ENCODE data around the gene CCT6B.

CCT6B gene

DNA sequence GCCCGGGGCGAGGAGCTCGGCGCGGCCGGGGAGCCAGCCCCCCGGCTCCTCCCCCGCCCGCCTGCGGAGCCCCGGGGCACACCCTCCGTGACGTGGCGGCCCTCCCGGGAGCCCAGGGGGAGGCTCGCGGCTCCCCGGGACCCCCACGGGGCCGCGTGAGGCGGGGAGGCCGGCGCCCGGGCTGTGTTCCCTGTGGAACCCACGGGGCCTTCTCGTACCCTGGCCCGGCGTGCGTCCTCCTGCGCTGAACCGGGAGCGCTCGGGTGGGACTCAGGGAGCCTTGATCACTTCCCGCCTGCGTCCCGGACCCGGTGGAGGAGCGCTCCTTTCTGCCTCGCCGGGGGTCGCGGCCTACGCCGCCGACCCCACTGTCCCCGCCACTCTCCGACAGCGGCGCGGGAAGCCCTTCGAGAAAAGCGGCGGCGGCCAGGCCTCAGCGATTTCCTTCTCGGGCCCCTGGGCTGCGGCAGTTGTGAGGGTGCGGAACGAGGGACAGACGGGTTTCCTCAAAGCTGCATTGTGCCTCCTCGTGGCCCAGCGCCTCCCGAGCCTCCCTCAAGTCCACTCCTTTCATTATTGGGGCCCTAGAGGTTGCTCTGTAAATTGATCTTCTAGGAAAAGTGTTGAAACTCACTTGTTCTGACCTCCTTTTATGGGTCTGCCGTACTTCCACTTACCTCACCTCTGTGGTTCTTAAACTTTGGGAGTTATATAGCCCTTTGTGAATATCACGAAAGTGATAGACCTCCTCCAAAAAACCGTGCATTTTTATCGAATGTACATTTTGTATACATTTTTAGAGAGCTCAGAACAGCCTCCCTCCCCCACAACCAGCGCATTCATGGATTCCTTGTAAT, 19.6 kb upstream of the CCT6B start:
- CTCF ChIA-PET = interaction anchor here (1.1 to 1.3 kb wide), 4 partner anchors 16 to 438 kb away, joined by 3 read pairs; no protein-coding TSS in a partner anchor
- POLR2A ChIA-PET = interaction anchor here (0.7 to 3.8 kb wide), 10 partner anchors 10 to 393 kb away, joined by 3 to 21 read pairs (median 4); partner anchors contain the start of genes CCT6B, RAD51D, RFFL and SLFN11
- TF ChIP-seq ARNT (IDR thresholded peaks at IDR 0.05) (0 out of 2 replicates have a peak, but pooled peaks have one; percentile 25), L3MBTL2 (conservative IDR thresholded peaks at IDR 0.05) (peak; percentile 58), TARDBP (IDR thresholded peaks at IDR 0.05) (no peak), BHLHE40 (IDR thresholded peaks at IDR 0.05; ENCODE audit: borderline replicate concordance) (no peak), FOXM1 (IDR thresholded peaks at IDR 0.05; ENCODE audit: borderline replicate concordance) (peak; percentile 11; the same call in 1 of the 2 replicates), ZNF384 (IDR thresholded peaks at IDR 0.05) (no peak), SUZ12 (IDR thresholded peaks at IDR 0.05) (no peak)
- TF ChIP-seq, protein P1, sequence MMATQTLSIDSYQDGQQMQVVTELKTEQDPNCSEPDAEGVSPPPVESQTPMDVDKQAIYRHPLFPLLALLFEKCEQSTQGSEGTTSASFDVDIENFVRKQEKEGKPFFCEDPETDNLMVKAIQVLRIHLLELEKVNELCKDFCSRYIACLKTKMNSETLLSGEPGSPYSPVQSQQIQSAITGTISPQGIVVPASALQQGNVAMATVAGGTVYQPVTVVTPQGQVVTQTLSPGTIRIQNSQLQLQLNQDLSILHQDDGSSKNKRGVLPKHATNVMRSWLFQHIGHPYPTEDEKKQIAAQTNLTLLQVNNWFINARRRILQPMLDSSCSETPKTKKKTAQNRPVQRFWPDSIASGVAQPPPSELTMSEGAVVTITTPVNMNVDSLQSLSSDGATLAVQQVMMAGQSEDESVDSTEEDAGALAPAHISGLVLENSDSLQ (IDR thresholded peaks at IDR 0.05) = no peak
- DNase-seq (ENCODE audit: extremely low spot score) = peak; percentile 51

DNA sequence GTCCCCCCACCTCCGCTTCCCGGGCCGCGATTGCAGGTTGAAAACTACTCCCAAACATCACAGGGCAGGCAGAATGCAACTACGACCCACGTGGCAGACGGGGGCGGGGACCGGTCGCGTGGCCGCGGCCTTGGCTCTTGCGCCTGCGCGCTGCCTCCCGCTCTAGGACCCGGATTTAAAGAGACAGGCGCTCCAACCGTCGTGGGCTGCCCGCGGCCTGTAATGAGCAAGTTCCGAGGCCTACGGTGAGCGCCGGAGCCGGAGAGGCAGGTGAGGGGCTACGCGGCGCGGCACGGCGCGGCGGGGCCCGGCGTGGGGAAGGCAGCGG, 19.1 kb upstream of the CCT6B start, which contains the start of gene LIG3:
Gene LIG3, plus strand, starts transcription at position 160 of the 328 bp plus-strand sequence. CDS start 2,494 bp downstream, outside the sequence.
- TF ChIP-seq TARDBP (IDR thresholded peaks at IDR 0.05) = no peak
- TF ChIP-seq L3MBTL2 (conservative IDR thresholded peaks at IDR 0.05) = peak; percentile 83
- no peak for TF ChIP-seq NFRKB (IDR thresholded peaks at IDR 0.05)
- DNase-seq (ENCODE audit: extremely low spot score) = peak; percentile 85
- ChIA-PET POLR2A (interaction anchor here (0.9 to 3.8 kb wide), 8 partner anchors 11 to 394 kb away, joined by 3 to 21 read pairs (median 4); partner anchors contain the start of genes CCT6B, RFFL, SLFN11 and ZNF830), CTCF (interaction anchor here (0.7 to 1.2 kb wide), 2 partner anchors 438 to 554 kb away, joined by 3 read pairs; no protein-coding TSS in a partner anchor)

DNA sequence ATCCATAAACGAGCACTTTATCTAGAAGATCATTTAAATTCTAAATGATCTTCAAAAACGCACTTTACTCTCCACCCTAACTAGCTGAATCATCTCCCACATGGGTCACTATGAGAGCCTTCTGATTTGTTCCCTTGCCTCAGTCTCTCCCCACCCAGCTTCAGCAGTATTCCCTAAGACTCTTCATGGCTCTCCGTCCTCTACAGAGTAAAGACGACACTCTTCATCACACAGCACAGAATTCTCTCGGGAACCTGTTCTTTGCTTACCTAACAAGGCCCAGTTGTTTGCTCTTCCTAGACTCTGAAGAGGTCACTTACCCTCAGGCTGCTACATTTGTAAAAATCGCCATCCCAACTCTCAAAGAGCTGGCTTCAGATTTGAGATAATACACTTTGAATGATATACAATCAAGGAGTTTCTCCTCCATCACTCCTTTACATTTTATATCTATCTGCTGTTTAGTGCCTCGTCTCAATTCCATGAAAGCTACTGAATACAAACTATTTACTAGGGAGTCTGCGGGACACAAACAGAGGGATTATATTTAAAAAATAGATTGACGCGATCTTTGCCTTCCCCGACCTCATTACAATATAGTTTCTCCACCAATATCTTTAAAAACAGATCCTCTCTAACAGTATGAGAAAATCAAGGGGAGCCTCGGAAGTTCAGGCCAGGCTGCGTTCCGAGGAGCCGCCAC, 18.5 kb upstream of the CCT6B start:
- ChIA-PET CTCF (interaction anchor here (0.7 to 1.2 kb wide), 2 partner anchors 437 to 555 kb away, joined by 3 read pairs; no protein-coding TSS in a partner anchor), POLR2A (interaction anchor here (0.9 to 3.8 kb wide), 8 partner anchors 11 to 394 kb away, joined by 3 to 21 read pairs (median 4); partner anchors contain the start of genes CCT6B, RFFL, SLFN11 and ZNF830)
- TF ChIP-seq FOXM1 (IDR thresholded peaks at IDR 0.05; ENCODE audit: borderline replicate concordance) (no peak), ARNT (IDR thresholded peaks at IDR 0.05) (no peak), SP1 (IDR thresholded peaks at IDR 0.05) (no peak), FOXA1 (IDR thresholded peaks at IDR 0.05) (no peak), L3MBTL2 (conservative IDR thresholded peaks at IDR 0.05) (no peak), CTBP1 (IDR thresholded peaks at IDR 0.05; ENCODE audit: borderline replicate concordance) (no peak), ZNF384 (IDR thresholded peaks at IDR 0.05) (no peak), HDGF (IDR thresholded peaks at IDR 0.05; ENCODE audit: borderline replicate concordance) (no peak), TARDBP (IDR thresholded peaks at IDR 0.05) (no peak), ELF4 (IDR thresholded peaks at IDR 0.05) (no peak), FOXK2 (IDR thresholded peaks at IDR 0.05) (no peak), SUZ12 (IDR thresholded peaks at IDR 0.05) (no peak), BHLHE40 (IDR thresholded peaks at IDR 0.05; ENCODE audit: borderline replicate concordance) (no peak), LEF1 (IDR thresholded peaks at IDR 0.05; ENCODE audit: borderline replicate concordance) (no peak), NFRKB (IDR thresholded peaks at IDR 0.05) (no peak)
- TF ChIP-seq, protein P1 (IDR thresholded peaks at IDR 0.05) = no peak
- DNase-seq (ENCODE audit: extremely low spot score) = no peak

DNA sequence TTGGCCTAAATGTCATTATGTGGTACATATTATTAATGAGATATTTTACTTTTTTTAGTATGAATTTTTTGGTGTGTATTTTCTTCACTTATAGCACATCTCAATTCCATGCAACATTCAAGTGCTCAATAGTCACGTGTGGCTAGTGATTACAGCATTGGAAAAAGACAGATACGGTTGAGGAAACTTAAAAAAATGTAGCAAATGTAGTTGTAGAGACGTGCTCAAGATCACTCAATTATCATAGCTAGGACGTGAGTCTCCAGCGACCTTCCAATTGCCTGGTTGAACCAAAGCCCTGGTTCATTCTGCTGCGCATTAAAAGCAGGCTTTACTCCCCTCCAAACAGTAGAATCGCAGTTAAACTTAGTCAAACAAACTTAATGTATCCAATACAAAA, 17.9 kb upstream of the CCT6B start:
- TF ChIP-seq SUZ12 (IDR thresholded peaks at IDR 0.05) (no peak), FOXK2 (IDR thresholded peaks at IDR 0.05) (no peak), CTBP1 (IDR thresholded peaks at IDR 0.05; ENCODE audit: borderline replicate concordance) (no peak), LEF1 (IDR thresholded peaks at IDR 0.05; ENCODE audit: borderline replicate concordance) (no peak), L3MBTL2 (conservative IDR thresholded peaks at IDR 0.05) (no peak), NFRKB (IDR thresholded peaks at IDR 0.05) (no peak), SP1 (IDR thresholded peaks at IDR 0.05) (no peak), FOXM1 (IDR thresholded peaks at IDR 0.05; ENCODE audit: borderline replicate concordance) (no peak), FOXA1 (IDR thresholded peaks at IDR 0.05) (no peak), ZNF384 (IDR thresholded peaks at IDR 0.05) (no peak), TARDBP (IDR thresholded peaks at IDR 0.05) (no peak), ELF4 (IDR thresholded peaks at IDR 0.05) (no peak), BHLHE40 (IDR thresholded peaks at IDR 0.05; ENCODE audit: borderline replicate concordance) (no peak), ARNT (IDR thresholded peaks at IDR 0.05) (no peak), HDGF (IDR thresholded peaks at IDR 0.05; ENCODE audit: borderline replicate concordance) (no peak)
- TF ChIP-seq, protein P1 (IDR thresholded peaks at IDR 0.05) = no peak
- ChIA-PET CTCF (interaction anchor here (0.6 kb wide), 1 partner anchor 140 kb away, joined by 3 read pairs; no protein-coding TSS in a partner anchor), POLR2A (interaction anchor here (1.0 to 3.8 kb wide), 4 partner anchors 12 to 84 kb away, joined by 5 to 21 read pairs (median 6); partner anchors contain the start of genes CCT6B, RFFL and ZNF830)
- no peak for DNase-seq (ENCODE audit: extremely low spot score)
